Skeletal muscle satellite cell (primary cell): ENCODE results near the gene C4B.
"Not testable (repeated sequence)": the region's sequence is repeated elsewhere in the genome, so short reads cannot be mapped to it uniquely, and the experiment has no call there.

ENCODE experiments used
- H3K27me3 ChIP-seq: 2 replicates; pipeline ENCODE4 v1.7.0; 2013; ENCODE audit warnings: low read length; ENCODE audit not compliant: control insufficient read depth, insufficient read depth
- H3K36me3 ChIP-seq: 2 replicates; pipeline ENCODE4 v1.7.0; 2013; ENCODE audit warnings: mild to moderate bottlenecking, control low read depth, low read length; ENCODE audit not compliant: insufficient read depth
- H3K4me1 ChIP-seq: 2 replicates; pipeline ENCODE4 v1.7.0; 2013; ENCODE audit warnings: low read length; ENCODE audit not compliant: control insufficient read depth, insufficient read depth
- H3K4me2 ChIP-seq: 2 replicates; pipeline ENCODE4 v1.7.0; 2013; ENCODE audit warnings: mild to moderate bottlenecking, low read length
- H3K4me3 ChIP-seq: 2 replicates; pipeline ENCODE4 v1.7.0; 2013; ENCODE audit warnings: low read length
- H3K9ac ChIP-seq: 2 replicates; pipeline ENCODE4 v1.7.0; 2013; ENCODE audit warnings: mild to moderate bottlenecking, low read depth, low read length, moderate library complexity
- H3K9me3 ChIP-seq: replicated peaks from 2 replicates; pipeline ENCODE4 v1.7.0; 2013; ENCODE audit warnings: mild to moderate bottlenecking, control low read depth, low read length

Gene C4B

DNA sequence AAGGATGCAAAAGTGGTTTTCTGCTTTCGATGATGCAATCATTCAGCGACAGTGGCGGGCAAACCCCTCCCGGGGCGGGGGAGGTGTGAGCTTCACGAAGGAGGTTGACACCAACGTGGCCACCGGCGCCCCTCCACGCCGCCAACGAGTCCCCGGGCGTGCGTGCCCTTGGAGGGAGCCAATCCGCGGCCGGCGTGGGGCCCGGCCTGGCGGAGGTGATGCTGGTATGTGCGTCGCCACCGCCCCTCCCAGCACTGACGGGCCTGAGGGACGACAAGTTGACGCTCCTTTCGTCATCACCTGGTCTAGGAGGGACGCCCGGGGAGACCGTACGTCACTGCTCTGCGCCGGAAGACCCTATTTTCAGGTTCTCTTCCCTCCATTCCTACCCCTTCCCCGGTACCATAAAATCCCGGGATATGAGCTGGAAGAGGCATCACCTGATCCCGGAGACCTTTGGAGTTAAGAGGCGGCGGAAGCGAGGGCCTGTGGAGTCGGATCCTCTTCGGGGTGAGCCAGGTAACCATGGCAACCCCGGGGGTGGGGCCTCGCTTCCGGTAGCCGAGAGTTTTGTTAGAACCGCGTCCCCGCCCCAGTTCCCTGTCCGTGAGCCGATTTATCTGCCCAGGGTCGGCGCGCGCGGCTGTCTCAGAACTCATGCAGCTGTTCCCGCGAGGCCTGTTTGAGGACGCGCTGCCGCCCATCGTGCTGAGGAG lies 42.4 kb upstream of the C4B start, which contains the start of gene DXO:
TSS of gene DXO (minus strand) at position 146 of the 716 bp plus-strand sequence. CDS start 463 bp downstream, outside the sequence.
- Histone ChIP-seq H3K4me1 (peaks cover 28% of the 10 kb centered on the region), H3K27me3 (no peaks in the 10 kb centered on the region), H3K4me3 (peak within 1 kb of the TSS; percentile 91), H3K36me3 (peaks cover 31% of the 10 kb centered on the region), H3K9me3 (no peaks in the 10 kb centered on the region), H3K9ac (peak within 1 kb of the TSS; percentile 93), H3K4me2 (peak within 1 kb of the TSS; percentile 95)

DNA sequence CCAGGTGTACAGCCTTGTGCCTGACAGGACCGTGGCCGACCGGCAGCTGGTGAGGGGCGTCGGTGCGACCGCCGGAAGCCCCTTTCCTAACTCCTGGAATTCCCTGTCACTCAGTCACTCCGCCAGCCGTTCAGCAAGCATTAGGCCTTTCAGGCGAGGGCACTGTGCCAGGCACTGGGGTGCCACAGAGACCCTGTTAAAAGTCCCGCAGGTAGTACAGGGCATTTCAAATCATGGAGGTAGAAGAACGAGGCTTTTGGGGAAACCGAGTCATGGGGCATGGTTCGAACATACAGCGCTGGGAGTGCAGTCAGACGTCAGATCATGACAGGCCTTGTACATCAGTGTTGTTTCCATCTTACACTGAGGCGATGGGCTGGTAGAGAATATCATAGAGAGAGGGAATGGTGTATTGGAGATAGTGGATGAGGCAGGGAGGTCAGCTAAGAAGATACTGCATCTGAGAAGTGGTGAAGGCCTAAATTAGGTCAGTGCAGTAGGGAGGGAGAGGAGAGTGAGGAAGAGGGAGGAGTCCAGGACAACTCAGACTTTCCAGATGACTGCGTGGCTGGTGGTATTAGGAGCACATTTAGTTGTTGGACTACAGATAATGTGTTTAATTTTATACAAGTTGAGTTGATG lies 41.8 kb upstream of the C4B start:
- H3K4me3 ChIP-seq: peak overlapping the region; percentile 91
- H3K9me3 ChIP-seq: no peaks in the 10 kb centered on the region
- peak overlapping the region; percentile 93 for H3K9ac ChIP-seq
- peak overlapping the region; percentile 95 for H3K4me2 ChIP-seq
- peaks cover 28% of the 10 kb centered on the region for H3K4me1 ChIP-seq
- no peaks in the 10 kb centered on the region for H3K27me3 ChIP-seq
- H3K36me3 ChIP-seq: peaks cover 24% of the 10 kb centered on the region

DNA sequence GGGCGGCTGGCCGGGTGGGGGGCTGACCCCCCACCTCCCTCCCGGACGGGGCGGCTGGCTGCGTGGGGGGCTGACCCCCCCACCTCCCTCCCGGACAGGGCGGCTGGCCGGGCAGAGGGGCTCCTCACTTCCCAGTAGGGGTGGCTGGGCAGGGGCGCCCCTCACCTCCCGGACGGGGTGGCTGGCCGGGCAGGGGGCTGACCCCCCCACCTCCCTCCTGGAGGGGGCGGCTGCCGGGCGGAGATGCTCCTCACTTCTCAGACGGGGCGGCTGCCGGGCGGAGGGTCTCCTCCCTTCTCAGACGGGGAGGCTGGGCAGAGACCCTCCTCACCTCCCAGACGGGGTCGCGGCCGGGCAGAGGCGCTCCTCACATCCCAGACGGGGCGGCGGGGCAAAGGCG lies 38.5 kb upstream of the C4B start:
- not testable (repeated sequence) for H3K27me3 ChIP-seq, H3K4me3 ChIP-seq, H3K9ac ChIP-seq, H3K4me2 ChIP-seq, H3K36me3 ChIP-seq, H3K9me3 ChIP-seq
- H3K4me1 ChIP-seq: peaks cover 14% of the 10 kb centered on the region

- Histone ChIP-seq H3K27me3 (no peaks in the 10 kb centered on the region), H3K4me3 (no peak overlapping the region), H3K4me2 (no peak overlapping the region), H3K9me3 (no peaks in the 10 kb centered on the region), H3K4me1 (peaks cover 7% of the 10 kb centered on the region), H3K36me3 (peaks cover 4% of the 10 kb centered on the region), H3K9ac (no peak overlapping the region)
These were observed 36.7 kb upstream of the C4B start for GRCh38 chr6:31977816-31978431.

GRCh38 chr6:31978831-31979230 lies 35.8 kb upstream of the C4B start:
- peaks cover 4% of the 10 kb centered on the region for H3K36me3 ChIP-seq
- no peak overlapping the region for H3K4me2 ChIP-seq
- H3K9ac ChIP-seq: no peak overlapping the region

DNA sequence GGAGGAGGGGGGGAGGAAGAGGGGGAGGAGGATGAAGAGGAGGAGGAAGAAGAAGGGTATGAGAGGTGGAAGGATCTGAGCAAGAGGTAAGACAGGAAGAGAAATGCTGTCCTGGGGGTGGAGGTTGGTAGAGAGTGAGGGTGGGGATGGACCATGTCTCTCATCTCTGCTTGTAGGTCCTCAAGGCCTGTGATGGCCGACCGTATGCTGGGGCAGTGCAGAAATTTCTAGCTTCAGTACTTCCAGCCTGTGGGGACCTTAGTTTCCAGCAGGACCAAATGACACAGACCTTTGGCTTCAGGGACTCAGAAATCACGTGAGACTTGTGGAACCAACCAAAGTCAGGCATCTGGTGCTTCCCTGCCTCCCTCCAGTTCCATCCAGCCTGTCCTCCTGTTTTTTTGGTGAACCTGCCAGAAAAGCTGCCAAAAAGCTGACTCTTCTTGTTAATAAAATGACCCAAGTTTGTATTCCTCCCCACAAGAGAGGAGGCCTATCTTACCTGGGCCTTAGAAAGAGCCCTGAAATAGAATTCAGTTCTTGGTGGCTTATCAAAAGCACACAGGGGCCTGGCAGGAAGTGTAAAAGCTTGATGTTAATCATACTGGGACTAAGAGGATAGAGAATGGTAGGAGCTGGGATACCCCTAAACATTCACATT lies 35.2 kb upstream of the C4B start:
- no peaks in the 10 kb centered on the region for H3K27me3 ChIP-seq
- no peak overlapping the region for H3K4me3 ChIP-seq
- H3K4me1 ChIP-seq: no peaks in the 10 kb centered on the region
- H3K36me3 ChIP-seq: peaks cover 4% of the 10 kb centered on the region
- no peaks in the 10 kb centered on the region for H3K9me3 ChIP-seq
- no peak overlapping the region for H3K4me2 ChIP-seq
- H3K9ac ChIP-seq: no peak overlapping the region

More at GRCh38 chr6:31978831-31979230, 35.8 kb upstream of the C4B start:
- Histone ChIP-seq H3K27me3 (no peaks in the 10 kb centered on the region), H3K4me1 (no peaks in the 10 kb centered on the region), H3K4me3 (no peak overlapping the region), H3K9me3 (no peaks in the 10 kb centered on the region)

GRCh38 chr6:31980195-31980876 lies 34.3 kb upstream of the C4B start:
- not testable (repeated sequence) for H3K4me2 ChIP-seq, H3K36me3 ChIP-seq, H3K27me3 ChIP-seq, H3K9ac ChIP-seq, H3K4me3 ChIP-seq, H3K9me3 ChIP-seq, H3K4me1 ChIP-seq

GRCh38 chr6:31980998-31981397 lies 33.6 kb upstream of the C4B start:
- not testable (repeated sequence) for H3K9me3 ChIP-seq, H3K4me1 ChIP-seq, H3K27me3 ChIP-seq, H3K36me3 ChIP-seq, H3K9ac ChIP-seq, H3K4me3 ChIP-seq, H3K4me2 ChIP-seq

- H3K9me3 ChIP-seq, H3K36me3 ChIP-seq, H3K9ac ChIP-seq, H3K4me2 ChIP-seq, H3K4me3 ChIP-seq, H3K4me1 ChIP-seq, H3K27me3 ChIP-seq: not testable (repeated sequence)
These were observed 32.9 kb upstream of the C4B start, which contains the start of gene C4A for GRCh38 chr6:31981744-31982143. C4A (plus strand) TSS chr6:31982057; CDS start chr6:31982108, 51 bp downstream.

GRCh38 chr6:31989363-31989762 lies 25.2 kb upstream of the C4B start:
- H3K4me1 ChIP-seq, H3K9me3 ChIP-seq, H3K4me2 ChIP-seq, H3K27me3 ChIP-seq, H3K4me3 ChIP-seq, H3K9ac ChIP-seq, H3K36me3 ChIP-seq: not testable (repeated sequence)

- H3K4me2 ChIP-seq, H3K36me3 ChIP-seq, H3K4me1 ChIP-seq, H3K27me3 ChIP-seq, H3K9me3 ChIP-seq, H3K4me3 ChIP-seq, H3K9ac ChIP-seq: not testable (repeated sequence)
These were observed 20.2 kb upstream of the C4B start for GRCh38 chr6:31994421-31994820.
